HEK293 (cell line): Measurements from ENCODE around the gene TBC1D12.

Source experiments
- PRDM10 ChIP-seq: fragments of 450-650 bp; formaldehyde crosslinking; IDR thresholded peaks from 2 replicates; pipeline ENCODE4 v1.5.1; 2016; ENCODE audit warnings: missing biosample characterization, missing genetic modification characterization
- REST ChIP-seq: fragments of 450-650 bp; formaldehyde crosslinking; IDR thresholded peaks from 2 replicates; pipeline ENCODE4 v1.5.1; 2016; ENCODE audit warnings: missing biosample characterization, missing genetic modification characterization
- ZBTB49 ChIP-seq: fragments of 450-650 bp; formaldehyde crosslinking; IDR thresholded peaks from 2 replicates; pipeline ENCODE4 v1.5.1; 2016; ENCODE audit warnings: missing biosample characterization, missing genetic modification characterization, low read depth
- ZNF169 ChIP-seq: fragments of 450-650 bp; formaldehyde crosslinking; IDR thresholded peaks from 2 replicates; pipeline ENCODE4 v1.5.1; 2016; ENCODE audit warnings: missing biosample characterization, missing genetic modification characterization
- ZNF660 ChIP-seq: fragments of 450-650 bp; IDR thresholded peaks from 2 replicates; pipeline ENCODE4 v1.5.1; 2018; ENCODE audit warnings: missing biosample characterization, mild to moderate bottlenecking, missing genetic modification characterization
- TF ChIP-seq, protein P1 (sequence below): fragments of 450-650 bp; formaldehyde crosslinking; IDR thresholded peaks from 2 replicates; pipeline ENCODE4 v1.5.1; 2016; ENCODE audit warnings: missing biosample characterization, missing genetic modification characterization

DNA sequence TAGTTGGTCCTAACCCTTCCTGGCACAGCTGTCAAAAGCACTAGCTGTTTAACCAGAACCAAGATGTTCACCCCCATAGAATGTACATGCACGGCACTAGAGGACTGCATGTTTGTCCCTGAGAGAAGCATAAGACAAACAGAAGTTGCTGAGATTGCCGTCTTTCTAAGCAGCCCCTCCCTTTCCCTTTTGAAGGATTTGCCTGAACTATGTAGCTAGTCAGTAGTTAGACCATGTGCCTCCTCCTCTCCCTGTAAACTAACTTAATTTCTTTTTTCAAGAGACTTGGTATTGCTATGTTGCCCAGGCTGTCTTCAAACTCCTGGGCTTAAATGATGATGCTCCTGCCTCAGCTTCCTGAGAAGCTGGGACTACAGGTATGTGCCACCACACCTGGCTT, 40.7 kb downstream of the TBC1D12 start:
- TF ChIP-seq ZBTB49 (tag by site-specific recombination) (no peak), PRDM10 (no peak), ZNF660 (tag by site-specific recombination) (no peak), ZNF169 (tag by site-specific recombination) (no peak), REST (tag by site-specific recombination) (no peak)
- TF ChIP-seq, protein P1, sequence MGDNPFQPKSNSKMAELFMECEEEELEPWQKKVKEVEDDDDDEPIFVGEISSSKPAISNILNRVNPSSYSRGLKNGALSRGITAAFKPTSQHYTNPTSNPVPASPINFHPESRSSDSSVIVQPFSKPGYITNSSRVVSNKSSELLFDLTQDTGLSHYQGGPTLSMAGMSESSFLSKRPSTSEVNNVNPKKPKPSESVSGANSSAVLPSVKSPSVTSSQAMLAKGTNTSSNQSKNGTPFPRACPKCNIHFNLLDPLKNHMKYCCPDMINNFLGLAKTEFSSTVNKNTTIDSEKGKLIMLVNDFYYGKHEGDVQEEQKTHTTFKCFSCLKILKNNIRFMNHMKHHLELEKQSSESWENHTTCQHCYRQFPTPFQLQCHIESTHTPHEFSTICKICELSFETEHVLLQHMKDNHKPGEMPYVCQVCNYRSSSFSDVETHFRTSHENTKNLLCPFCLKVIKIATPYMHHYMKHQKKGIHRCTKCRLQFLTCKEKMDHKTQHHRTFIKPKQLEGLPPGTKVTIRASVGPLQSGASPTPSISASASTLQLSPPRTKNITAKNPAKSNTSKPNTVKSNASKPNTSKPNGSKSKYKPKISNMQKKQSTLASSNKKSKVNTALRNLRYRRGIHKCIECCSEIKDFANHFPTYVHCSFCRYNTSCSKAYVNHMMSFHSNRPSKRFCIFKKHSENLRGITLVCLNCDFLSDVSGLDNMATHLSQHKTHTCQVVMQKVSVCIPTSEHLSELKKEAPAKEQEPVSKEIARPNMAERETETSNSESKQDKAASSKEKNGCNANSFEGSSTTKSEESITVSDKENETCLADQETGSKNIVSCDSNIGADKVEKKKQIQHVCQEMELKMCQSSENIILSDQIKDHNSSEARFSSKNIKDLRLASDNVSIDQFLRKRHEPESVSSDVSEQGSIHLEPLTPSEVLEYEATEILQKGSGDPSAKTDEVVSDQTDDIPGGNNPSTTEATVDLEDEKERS: no peak
